ENCODE data around the gene USP36. TPM values are rescaled to one million over a fixed set of nuclear protein-coding genes. Genes with fewer than 3 reads are reported as not detected.
A peak's percentile ranks its signal among the peaks of the same experiment; 100 is the strongest.

USP36 gene
- total RNA-seq, 2 experiments from 2014 or later = 489 to 494 TPM

DNA sequence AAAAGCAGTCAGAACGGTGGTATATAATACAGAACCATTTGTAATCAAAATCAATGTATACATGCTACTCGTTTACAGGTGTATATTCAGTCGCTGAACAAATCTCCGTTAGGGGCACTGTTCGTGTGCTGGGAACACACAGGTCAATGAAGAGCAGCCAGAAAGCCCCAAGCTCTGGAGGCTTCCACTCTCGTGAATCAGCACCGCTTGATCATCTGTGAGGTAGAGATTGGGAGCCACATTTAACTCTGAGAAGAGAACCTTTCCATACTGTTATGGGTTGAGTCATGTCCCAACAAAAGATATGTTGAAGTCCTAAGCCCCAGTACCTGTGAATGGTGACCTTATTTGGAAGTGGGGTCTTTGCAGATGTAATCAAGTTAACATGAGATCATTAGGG, 53.2 kb downstream of the USP36 start:
- ATAC-seq (ENCODE audit: poor library complexity) (no peak), DNase-seq (peak in 1 of 14 experiments; percentile 49)
- intact Hi-C loops (cut with DNase I, micrococcal nuclease) = no loop called here
- Mint-ChIP-seq H3K27ac (peak overlapping the region; percentile 67), H3K4me3 (peak overlapping the region; percentile 22), H3K36me3 (ENCODE audit: low read depth) (peaks cover 35% of the 10 kb centered on the region), H3K9me3 (no peaks in the 10 kb centered on the region), H3K4me1 (ENCODE audit: low read depth) (peaks cover 86% of the 10 kb centered on the region), H3K27me3 (no peaks in the 10 kb centered on the region)
- Histone ChIP-seq H3K4me1 (ENCODE audit: insufficient read depth, low read length) (peaks cover 92% of the 10 kb centered on the region), H3K4me3 (ENCODE audit: low read length) (no peak overlapping the region), H3K27me3 (ENCODE audit: control insufficient read depth in 1 of 2, insufficient read depth in 2 of 2, low read length in 2 of 2) (no peaks in the 10 kb centered on the region), H3K36me3 (ENCODE audit: insufficient read depth, low read length) (peaks cover 19% of the 10 kb centered on the region), H3K9me3 (ENCODE audit: control insufficient read depth in 1 of 2, insufficient read depth in 1 of 2, low read length in 2 of 2) (no peaks in the 10 kb centered on the region), H3K27ac (ENCODE audit: low read depth in 1 of 2, low read length in 2 of 2) (no peak overlapping the region)
- ChIA-PET POLR2A (interaction anchor here (4.3 kb wide), 1 partner anchor 13 kb away, joined by 23 read pairs; no protein-coding TSS in a partner anchor), CTCF (interaction anchor here (0.6 to 1.4 kb wide), 2 partner anchors 80 to 173 kb away, joined by 3 to 4 read pairs; no protein-coding TSS in a partner anchor)
- TF ChIP-seq, protein P1, sequence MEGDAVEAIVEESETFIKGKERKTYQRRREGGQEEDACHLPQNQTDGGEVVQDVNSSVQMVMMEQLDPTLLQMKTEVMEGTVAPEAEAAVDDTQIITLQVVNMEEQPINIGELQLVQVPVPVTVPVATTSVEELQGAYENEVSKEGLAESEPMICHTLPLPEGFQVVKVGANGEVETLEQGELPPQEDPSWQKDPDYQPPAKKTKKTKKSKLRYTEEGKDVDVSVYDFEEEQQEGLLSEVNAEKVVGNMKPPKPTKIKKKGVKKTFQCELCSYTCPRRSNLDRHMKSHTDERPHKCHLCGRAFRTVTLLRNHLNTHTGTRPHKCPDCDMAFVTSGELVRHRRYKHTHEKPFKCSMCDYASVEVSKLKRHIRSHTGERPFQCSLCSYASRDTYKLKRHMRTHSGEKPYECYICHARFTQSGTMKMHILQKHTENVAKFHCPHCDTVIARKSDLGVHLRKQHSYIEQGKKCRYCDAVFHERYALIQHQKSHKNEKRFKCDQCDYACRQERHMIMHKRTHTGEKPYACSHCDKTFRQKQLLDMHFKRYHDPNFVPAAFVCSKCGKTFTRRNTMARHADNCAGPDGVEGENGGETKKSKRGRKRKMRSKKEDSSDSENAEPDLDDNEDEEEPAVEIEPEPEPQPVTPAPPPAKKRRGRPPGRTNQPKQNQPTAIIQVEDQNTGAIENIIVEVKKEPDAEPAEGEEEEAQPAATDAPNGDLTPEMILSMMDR (IDR thresholded peaks at IDR 0.05) = no peak

DNA sequence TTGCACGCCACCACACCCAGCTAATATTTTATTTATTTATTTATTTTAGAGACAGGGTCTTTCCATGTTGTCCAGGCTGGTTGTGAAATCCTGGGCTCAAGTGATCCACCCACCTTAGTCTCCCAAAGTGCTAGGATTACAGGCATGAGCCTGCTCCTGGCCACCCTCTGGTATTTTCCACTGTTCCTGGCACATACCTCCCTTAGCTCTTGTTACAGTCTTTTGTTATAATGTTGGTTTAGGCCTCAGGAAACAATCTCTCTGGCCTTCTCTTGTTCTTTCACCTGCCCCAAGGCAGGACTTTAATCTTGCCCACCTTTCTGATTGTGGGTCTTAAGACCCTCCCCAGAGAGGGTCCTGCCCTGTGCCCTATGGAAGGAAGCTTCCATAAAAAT, 55.0 kb downstream of the USP36 start:
- intact Hi-C loops (cut with DNase I, micrococcal nuclease) = loop anchor here (2.0 kb wide), 2 partner anchors 17 to 19 kb away; no protein-coding TSS in a partner anchor
- H3K36me3 Mint-ChIP-seq (ENCODE audit: low read depth) = peaks cover 27% of the 10 kb centered on the region

DNA sequence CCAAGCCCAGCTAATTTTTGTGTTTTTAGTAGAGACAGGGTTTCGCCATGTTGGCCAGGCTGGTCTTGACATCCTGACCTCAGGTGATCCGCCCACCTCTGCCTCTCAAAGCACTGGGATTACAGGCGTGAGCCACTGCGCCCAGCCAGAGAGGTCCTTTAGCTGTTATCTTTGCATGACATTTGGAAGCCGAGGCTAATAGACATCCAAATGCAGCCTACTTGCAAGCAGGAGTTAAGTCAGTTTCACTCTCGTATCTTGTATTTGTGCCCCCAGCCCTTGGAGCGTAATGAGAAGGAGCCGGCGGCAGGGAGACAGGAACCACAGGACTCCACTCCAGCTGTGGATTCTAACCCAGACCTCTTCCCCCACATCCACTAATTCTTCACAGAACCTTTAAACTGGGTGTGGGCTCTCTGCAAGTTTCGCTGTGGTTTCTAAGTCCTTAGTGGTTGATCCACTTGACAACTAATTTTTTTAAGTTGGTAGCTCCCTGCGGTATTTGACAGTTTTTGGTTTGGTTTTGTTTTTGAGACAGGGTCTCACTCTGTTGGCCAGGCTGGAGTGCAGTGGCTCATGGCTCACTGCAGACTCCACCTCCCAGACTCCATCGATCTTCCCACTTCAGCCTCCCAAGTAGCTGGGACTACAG, 55.5 kb downstream of the USP36 start:
- H3K4me3 Mint-ChIP-seq = peak overlapping the region; percentile 79
- H3K27ac Mint-ChIP-seq = peak overlapping the region; percentile 89
- CTCF ChIA-PET = interaction anchor here (0.8 to 1.8 kb wide), 7 partner anchors 16 to 77 kb away, joined by 3 to 7 read pairs (median 3); no protein-coding TSS in a partner anchor
- TF ChIP-seq, protein P1 (IDR thresholded peaks at IDR 0.05) = no peak
- Histone ChIP-seq H3K27me3 (ENCODE audit: control insufficient read depth in 1 of 2, insufficient read depth in 2 of 2, low read length in 2 of 2) (no peaks in the 10 kb centered on the region), H3K27ac (ENCODE audit: low read depth in 1 of 2, low read length in 2 of 2) (peak overlapping the region in 1 of 2 donors; percentile 40), H3K36me3 (ENCODE audit: insufficient read depth, low read length) (peaks cover 9% of the 10 kb centered on the region), H3K4me1 (ENCODE audit: insufficient read depth, low read length) (peaks cover 73% of the 10 kb centered on the region), H3K9me3 (ENCODE audit: control insufficient read depth in 1 of 2, insufficient read depth in 1 of 2, low read length in 2 of 2) (no peaks in the 10 kb centered on the region), H3K4me3 (ENCODE audit: low read length) (peak overlapping the region; percentile 28)
- H3K4me1 Mint-ChIP-seq (ENCODE audit: low read depth) = peaks cover 65% of the 10 kb centered on the region
- POLR2A ChIA-PET = interaction anchor here (0.7 to 4.3 kb wide), 15 partner anchors 10 to 1412 kb away, joined by 3 to 23 read pairs (median 5); partner anchors contain the start of gene USP36
- H3K9me3 Mint-ChIP-seq = no peaks in the 10 kb centered on the region
- intact Hi-C loops (cut with DNase I, micrococcal nuclease) = loop anchor here (2.0 kb wide), 2 partner anchors 18 to 20 kb away; no protein-coding TSS in a partner anchor
- peaks cover 30% of the 10 kb centered on the region for H3K36me3 Mint-ChIP-seq (ENCODE audit: low read depth)
- H3K27me3 Mint-ChIP-seq = no peaks in the 10 kb centered on the region
- DNase-seq (peak in 4 of 14 experiments; percentile 29 to 72 (median 49)), ATAC-seq (ENCODE audit: poor library complexity) (no peak)

More for the DNA sequence above, 55.0 kb downstream of the USP36 start:
- peaks cover 9% of the 10 kb centered on the region for H3K36me3 ChIP-seq (ENCODE audit: insufficient read depth, low read length)
- no peaks in the 10 kb centered on the region for H3K27me3 ChIP-seq (ENCODE audit: control insufficient read depth in 1 of 2, insufficient read depth in 2 of 2, low read length in 2 of 2)
- peak overlapping the region; percentile 28 for H3K4me3 ChIP-seq (ENCODE audit: low read length)
- peaks cover 74% of the 10 kb centered on the region for H3K4me1 ChIP-seq (ENCODE audit: insufficient read depth, low read length)
- POLR2A ChIA-PET = interaction anchor here (0.6 to 4.3 kb wide), 14 partner anchors 10 to 1412 kb away, joined by 3 to 23 read pairs (median 5); partner anchors contain the start of gene USP36
- TF ChIP-seq, protein P1 (IDR thresholded peaks at IDR 0.05) = no peak
- no peaks in the 10 kb centered on the region for H3K27me3 Mint-ChIP-seq
- peak overlapping the region; percentile 89 for H3K27ac Mint-ChIP-seq
- peak overlapping the region; percentile 79 for H3K4me3 Mint-ChIP-seq
- peaks cover 69% of the 10 kb centered on the region for H3K4me1 Mint-ChIP-seq (ENCODE audit: low read depth)
- DNase-seq (no peak), ATAC-seq (ENCODE audit: poor library complexity) (no peak)
- no peaks in the 10 kb centered on the region for H3K9me3 Mint-ChIP-seq
- CTCF ChIA-PET = interaction anchor here (0.6 to 1.8 kb wide), 7 partner anchors 16 to 77 kb away, joined by 3 to 7 read pairs (median 3); no protein-coding TSS in a partner anchor
- H3K27ac ChIP-seq (ENCODE audit: low read depth in 1 of 2, low read length in 2 of 2) = peak overlapping the region in 1 of 2 donors; percentile 40
- H3K9me3 ChIP-seq (ENCODE audit: control insufficient read depth in 1 of 2, insufficient read depth in 1 of 2, low read length in 2 of 2) = no peaks in the 10 kb centered on the region

All from CD4-positive, alpha-beta T cell (primary cell).